HEK293T (cell line): ENCODE measurements around the gene FAM222A.

Source experiments
- ARNT ChIP-seq: fragments of 450-650 bp; IDR thresholded peaks from 2 replicates; pipeline ENCODE4 v1.6.1; 2017; ENCODE audit warnings: mild to moderate bottlenecking
- BHLHE40 ChIP-seq: fragments of 450-650 bp; IDR thresholded peaks from 2 replicates; pipeline ENCODE4 v1.6.1; 2016; ENCODE audit warnings: mild to moderate bottlenecking, moderate library complexity, borderline replicate concordance
- ELF4 ChIP-seq: fragments of 450-650 bp; IDR thresholded peaks from 2 replicates; pipeline ENCODE4 v1.6.1; 2017; ENCODE audit warnings: antibody characterized with exemption
- FOXK2 ChIP-seq: fragments of 450-650 bp; IDR thresholded peaks from 2 replicates; pipeline ENCODE4 v1.6.1; 2016; ENCODE audit warnings: mild to moderate bottlenecking
- FOXM1 ChIP-seq: fragments of 450-650 bp; IDR thresholded peaks from 2 replicates; pipeline ENCODE4 v1.6.1; 2017; ENCODE audit warnings: mild to moderate bottlenecking, borderline replicate concordance
- HDGF ChIP-seq: fragments of 450-650 bp; IDR thresholded peaks from 2 replicates; pipeline ENCODE4 v1.6.1; 2017; ENCODE audit warnings: antibody characterized with exemption, borderline replicate concordance
- NFRKB ChIP-seq: fragments of 450-650 bp; IDR thresholded peaks from 2 replicates; pipeline ENCODE4 v1.6.1; 2016; ENCODE audit warnings: mild to moderate bottlenecking, moderate library complexity
- PKNOX1 ChIP-seq: fragments of 450-650 bp; IDR thresholded peaks from 2 replicates; pipeline ENCODE4 v1.6.1; 2016
- SP1 ChIP-seq: fragments of 450-650 bp; IDR thresholded peaks from 2 replicates; pipeline ENCODE4 v1.6.1; 2017
- TARDBP ChIP-seq: fragments of 450-650 bp; IDR thresholded peaks from 2 replicates; pipeline ENCODE4 v1.6.1; 2016
- ZNF384 ChIP-seq: fragments of 450-650 bp; IDR thresholded peaks from 2 replicates; pipeline ENCODE4 v1.6.1; 2016

- TF ChIP-seq ARNT (no peak), SP1 (no peak), ZNF384 (no peak), ELF4 (no peak), TARDBP (no peak), BHLHE40 (no peak), HDGF (no peak), PKNOX1 (no peak), NFRKB (no peak), FOXK2 (no peak), FOXM1 (no peak)
These were observed 38.8 kb downstream of the FAM222A start for GRCh38 chr12:109752117-109753053.
